H9 (cell line): ENCODE measurements around the gene CDC25B. TPM values are rescaled to one million over a fixed set of nuclear protein-coding genes. Genes with fewer than 3 reads are reported as not detected.

ENCODE experiments used
- DNase-seq: peaks from one replicate; pipeline ENCODE4 v3.0.0-alpha.2; 2017
- H2AFZ ChIP-seq: one replicate; pipeline ENCODE4 v1.6.1; 2013; ENCODE audit warnings: mild to moderate bottlenecking, low read length, control low read depth, moderate library complexity
- H2AK5ac ChIP-seq: 2 replicates; pipeline ENCODE4 v1.6.1; 2013; ENCODE audit warnings: low read length, control low read depth, mixed read lengths; ENCODE audit not compliant: insufficient read length
- H2BK120ac ChIP-seq: one replicate; pipeline ENCODE4 v1.6.1; 2013; ENCODE audit warnings: low read depth, mild to moderate bottlenecking, low read length, control low read depth, inconsistent platforms; ENCODE audit not compliant: poor library complexity, severe bottlenecking
- H2BK12ac ChIP-seq: 2 replicates; pipeline ENCODE4 v1.6.1; 2013; ENCODE audit warnings: low read length, control low read depth, mixed read lengths, low read depth; ENCODE audit not compliant: insufficient read length
- H2BK15ac ChIP-seq: 2 replicates; pipeline ENCODE4 v1.6.1; 2013; ENCODE audit warnings: low read depth, low read length, control low read depth
- H2BK20ac ChIP-seq: one replicate; pipeline ENCODE4 v1.6.1; 2013; ENCODE audit warnings: low read depth, mild to moderate bottlenecking, low read length, control low read depth, inconsistent platforms; ENCODE audit not compliant: poor library complexity, severe bottlenecking
- H2BK5ac ChIP-seq: 2 replicates; pipeline ENCODE4 v1.6.1; 2013; ENCODE audit warnings: low read length, control low read depth, mixed read lengths; ENCODE audit not compliant: insufficient read length
- H3K14ac ChIP-seq: 2 replicates; pipeline ENCODE4 v1.6.1; 2013; ENCODE audit warnings: low read length, control low read depth; ENCODE audit not compliant: insufficient read depth
- H3K18ac ChIP-seq: 2 replicates; pipeline ENCODE4 v1.6.1; 2013; ENCODE audit warnings: low read depth, mild to moderate bottlenecking, mixed read lengths, low read length, control low read depth; ENCODE audit not compliant: insufficient read length
- H3K23ac ChIP-seq: 2 replicates; pipeline ENCODE4 v1.6.1; 2013; ENCODE audit warnings: low read length, control low read depth, mixed read lengths, low read depth; ENCODE audit not compliant: insufficient read length
- H3K23me2 ChIP-seq: 2 replicates; pipeline ENCODE4 v1.6.1; 2013; ENCODE audit warnings: low read depth, mild to moderate bottlenecking, mixed read lengths, low read length, control low read depth; ENCODE audit not compliant: insufficient read length, poor library complexity, severe bottlenecking
- H3K27ac ChIP-seq: 2 replicates; pipeline ENCODE4 v1.5.1; 2013; ENCODE audit warnings: low read length, control low read depth, mixed read lengths, low read depth; ENCODE audit not compliant: insufficient read length
- H3K27me3 ChIP-seq: 2 replicates; pipeline ENCODE4 v1.6.1; 2013; ENCODE audit warnings: low read length, control low read depth, inconsistent platforms; ENCODE audit not compliant: insufficient read depth
- H3K4ac ChIP-seq: 2 replicates; pipeline ENCODE4 v1.6.1; 2013; ENCODE audit warnings: low read depth, mild to moderate bottlenecking, control low read depth, inconsistent platforms, low read length, moderate library complexity
- H3K4me1 ChIP-seq: 2 replicates; pipeline ENCODE4 v1.6.1; 2013; ENCODE audit warnings: low read length, control low read depth, inconsistent platforms; ENCODE audit not compliant: insufficient read depth
- H3K4me2 ChIP-seq: 2 replicates; pipeline ENCODE4 v1.6.1; 2013; ENCODE audit warnings: low read length, control low read depth, mixed read lengths; ENCODE audit not compliant: insufficient read length, insufficient read depth
- H3K56ac ChIP-seq: 2 replicates; pipeline ENCODE4 v1.6.1; 2013; ENCODE audit warnings: low read depth, mild to moderate bottlenecking, mixed read lengths, low read length, control low read depth; ENCODE audit not compliant: insufficient read length
- H3K79me1 ChIP-seq: 2 replicates; pipeline ENCODE4 v1.6.1; 2013; ENCODE audit warnings: low read depth, mild to moderate bottlenecking, moderate library complexity, low read length, control low read depth, inconsistent platforms; ENCODE audit not compliant: insufficient read depth, poor library complexity, severe bottlenecking
- H3K79me2 ChIP-seq: 2 replicates; pipeline ENCODE4 v1.6.1; 2013; ENCODE audit warnings: low read length, control low read depth, inconsistent platforms; ENCODE audit not compliant: insufficient read depth
- H3K9ac ChIP-seq: 2 replicates; pipeline ENCODE4 v1.6.1; 2013; ENCODE audit warnings: low read length, control low read depth, mixed read lengths; ENCODE audit not compliant: insufficient read length; ENCODE audit errors: extremely low read depth
- H3K9me3 ChIP-seq: one replicate; pipeline ENCODE4 v1.6.1; 2013; ENCODE audit warnings: low read depth, low read length, inconsistent platforms; ENCODE audit not compliant: control insufficient read depth
- H3T11ph ChIP-seq: one replicate; pipeline ENCODE4 v1.6.1; 2013; ENCODE audit warnings: mild to moderate bottlenecking, low read length, control low read depth, inconsistent platforms
- H4K20me1 ChIP-seq: one replicate; pipeline ENCODE4 v1.6.1; 2013; ENCODE audit not compliant: control insufficient read depth, insufficient read length, insufficient read depth
- H4K5ac ChIP-seq: 2 replicates; pipeline ENCODE4 v1.6.1; 2013; ENCODE audit warnings: low read depth, mild to moderate bottlenecking, mixed read lengths, low read length, control low read depth; ENCODE audit not compliant: insufficient read length
- H4K8ac ChIP-seq: replicated peaks from 2 replicates; pipeline ENCODE4 v1.6.1; 2013; ENCODE audit warnings: low read length, control low read depth, mixed read lengths, low read depth; ENCODE audit not compliant: insufficient read length
- H4K91ac ChIP-seq: 2 replicates; pipeline ENCODE4 v1.6.1; 2013; ENCODE audit warnings: low read depth, mild to moderate bottlenecking, moderate library complexity, mixed read lengths, low read length, control low read depth; ENCODE audit not compliant: insufficient read length
- H3K27ac Mint-ChIP-seq, 3 experiments: 2 replicates in 2 of 3; 3 replicates in 1 of 3; pipeline ENCODE4 v1.8.0; 2020 to 2021; ENCODE audit warnings: mixed read lengths in 3 of 3, mild to moderate bottlenecking in 1 of 3, moderate library complexity in 1 of 3
- H3K27me3 Mint-ChIP-seq: 2 replicates; pipeline ENCODE4 v1.8.0; 2021; ENCODE audit warnings: low read depth, mild to moderate bottlenecking, moderate library complexity, mixed read lengths
- H3K36me3 Mint-ChIP-seq, 3 experiments: 2 replicates in 2 of 3; 3 replicates in 1 of 3; pipeline ENCODE4 v1.8.0; 2020 to 2021; ENCODE audit warnings: low read depth in 3 of 3, mixed read lengths in 3 of 3; ENCODE audit not compliant: insufficient read depth in 1 of 3
- H3K4me1 Mint-ChIP-seq, 2 experiments: 2 replicates each; pipeline ENCODE4 v1.8.0; 2020; ENCODE audit warnings: mixed read lengths in 2 of 2
- H3K4me3 Mint-ChIP-seq, 2 experiments: 2 replicates in 1 of 2; 3 replicates in 1 of 2; pipeline ENCODE4 v1.8.0; 2020 to 2021; ENCODE audit warnings: mild to moderate bottlenecking in 2 of 2, mixed read lengths in 2 of 2, moderate library complexity in 1 of 2
- H3K9me3 Mint-ChIP-seq, 2 experiments: 2 replicates in 1 of 2; 3 replicates in 1 of 2; pipeline ENCODE4 v1.8.0; 2020; ENCODE audit warnings: mild to moderate bottlenecking in 2 of 2, mixed read lengths in 2 of 2, moderate library complexity in 1 of 2
- CTCF ChIP-seq: fragments of 200-600 bp; sonication (generic); conservative IDR thresholded peaks from 3 replicates; pipeline ENCODE4 v1.8.0; 2021; ENCODE audit warnings: antibody characterized with exemption, mild to moderate bottlenecking
- WGBS: extraction: QIAGEN DNeasy Blood & Tissue Kit; methylation state at CpG from one replicate; pipeline ENCODE4 v1.1.7; 2013; ENCODE audit warnings: missing lambda C conversion rate, low lambda C conversion rate, mixed read lengths; ENCODE audit not compliant: insufficient read length; ENCODE audit errors: extremely low coverage; 5-methylcytosine and 5-hydroxymethylcytosine counted together
- total RNA-seq: library from RNA; stranded (reverse); gene quantifications from 2 replicates; pipeline ENCODE4 v1.2.1, GENCODE V29; 2021

CDC25B gene
- total RNA-seq, 1 experiment from 2014 or later = 24.0 TPM

DNA sequence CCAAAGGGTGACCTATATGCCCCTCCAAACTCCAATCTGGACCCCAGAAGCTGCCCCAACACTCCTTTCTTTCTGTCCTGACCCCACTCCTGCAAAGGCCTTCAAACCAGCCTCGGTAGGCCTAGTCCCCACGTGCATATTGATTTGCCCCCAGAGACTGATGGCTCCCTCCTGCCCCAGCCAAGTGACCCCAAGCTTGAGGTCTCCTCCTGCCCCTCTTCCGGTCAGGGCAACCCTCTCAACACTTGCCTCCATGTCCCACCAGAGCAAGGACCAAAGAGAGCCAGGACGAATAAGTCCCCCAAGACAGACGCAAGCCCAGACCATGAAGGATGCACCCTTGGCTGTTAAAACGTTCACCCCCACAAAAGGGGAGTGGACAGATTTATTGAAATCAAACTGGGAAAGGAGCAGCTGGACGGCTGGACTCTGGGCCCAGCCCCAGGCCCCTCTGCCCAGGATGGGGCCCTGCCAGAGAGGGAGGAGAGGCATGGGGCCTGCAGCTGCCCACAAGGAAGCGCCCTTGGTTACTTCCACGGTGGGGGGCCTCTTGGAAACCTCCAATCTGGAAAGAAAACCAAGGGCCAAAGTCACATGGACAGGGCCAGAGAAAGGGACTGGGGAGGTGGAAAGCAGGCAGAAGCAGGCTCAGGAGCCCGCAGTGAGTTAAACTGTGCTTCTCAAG lies 12.5 kb upstream of the CDC25B start:
- Histone ChIP-seq H3K79me1 (no peaks in the 10 kb centered on the region), H3K56ac (no peak overlapping the region), H4K5ac (no peak overlapping the region), H3K27me3 (peaks cover 2% of the 10 kb centered on the region; the same call in 1 of the 2 replicates), H3K4me1 (no peaks in the 10 kb centered on the region), H4K20me1 (no peaks in the 10 kb centered on the region), H3T11ph (no peak overlapping the region), H3K23ac (no peak overlapping the region), H2AFZ (no peak overlapping the region), H2AK5ac (no peak overlapping the region), H2BK5ac (no peak overlapping the region), H3K4ac (no peak overlapping the region), H2BK120ac (no peak overlapping the region), H3K9ac (no peak overlapping the region), H3K18ac (no peak overlapping the region), H2BK15ac (no peak overlapping the region), H3K23me2 (peaks cover 10% of the 10 kb centered on the region), H3K14ac (no peak overlapping the region), H3K9me3 (no peaks in the 10 kb centered on the region), H3K4me2 (no peak overlapping the region), H2BK20ac (no peak overlapping the region), H4K8ac (no peak overlapping the region), H2BK12ac (no peak overlapping the region), H3K27ac (no peak overlapping the region), H4K91ac (no peak overlapping the region), H3K79me2 (no peaks in the 10 kb centered on the region)
- H3K27ac Mint-ChIP-seq = peak overlapping the region in 1 of 3 experiments; percentile 67; a peak in 2 of 7 replicates
- H3K36me3 Mint-ChIP-seq = peaks cover 5 to 12% (median 8%) of the 10 kb centered on the region in 3 experiments
- H3K4me1 Mint-ChIP-seq = peaks cover 22 to 35% of the 10 kb centered on the region in 2 experiments
- TF ChIP-seq CTCF = 0 out of 3 replicates have a peak, but pooled peaks have one; percentile 2
- peaks cover 40% of the 10 kb centered on the region for H3K27me3 Mint-ChIP-seq
- WGBS = no CpG with 5 or more reads among the region's 10 CpGs
- no peaks in the 10 kb centered on the region for H3K9me3 Mint-ChIP-seq
- no peak for DNase-seq
- peak overlapping the region in 1 of 2 experiments; percentile 31; a peak in 1 of 5 replicates for H3K4me3 Mint-ChIP-seq
